HG02870 (cell line): ENCODE measurements around the gene RHEBL1.

ENCODE experiments used
- ATAC-seq: cut with Tn5 transposase; IDR thresholded peaks from one replicate; pipeline ENCODE4 v1.9.1; 2021; ENCODE audit warnings: mild to moderate bottlenecking, moderate library complexity; ENCODE audit not compliant: unreplicated experiment

RHEBL1 gene

DNA sequence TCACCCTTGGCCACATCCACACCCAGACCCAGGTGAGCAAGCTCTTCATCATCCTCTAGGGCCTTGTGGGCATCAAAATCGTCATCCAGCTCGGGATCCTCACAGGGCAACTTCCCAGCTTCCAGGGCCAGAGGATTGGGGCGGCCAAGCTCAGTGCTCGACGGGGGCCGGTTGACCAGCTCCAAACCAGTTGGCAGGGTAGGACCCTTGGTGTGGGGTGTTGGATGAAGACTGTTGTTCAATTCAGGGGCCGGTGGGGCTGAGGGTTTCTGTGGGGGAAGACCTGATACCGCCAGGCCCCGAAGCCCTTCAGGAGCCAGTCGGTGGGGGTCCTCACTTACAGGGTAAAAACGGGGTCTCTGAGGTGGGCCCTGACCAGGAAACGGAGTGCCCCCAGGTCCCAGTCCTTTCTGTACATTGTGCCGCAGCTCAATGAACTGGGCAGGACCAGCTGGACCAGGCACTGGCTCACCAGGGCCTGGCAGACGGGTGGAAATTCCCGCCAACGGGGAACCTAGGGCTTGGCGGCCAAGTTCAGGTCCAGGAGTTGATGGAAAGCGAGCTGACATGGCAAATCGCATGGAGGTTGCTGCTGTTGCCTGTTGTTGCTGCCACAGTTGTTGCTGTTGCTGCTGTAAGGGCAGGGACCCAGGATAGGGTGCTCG lies 31.4 kb downstream of the RHEBL1 start:
- no peak for ATAC-seq

GRCh38 chr12:49037947-49038237 lies 31.9 kb downstream of the RHEBL1 start:
- ATAC-seq: no peak

GRCh38 chr12:49037111-49037946 lies 32.5 kb downstream of the RHEBL1 start:
- ATAC-seq: no peak

GRCh38 chr12:49036029-49036428 lies 33.8 kb downstream of the RHEBL1 start:
- ATAC-seq: no peak

- no peak for ATAC-seq
These were observed 35.5 kb downstream of the RHEBL1 start for GRCh38 chr12:49034286-49034622.

DNA sequence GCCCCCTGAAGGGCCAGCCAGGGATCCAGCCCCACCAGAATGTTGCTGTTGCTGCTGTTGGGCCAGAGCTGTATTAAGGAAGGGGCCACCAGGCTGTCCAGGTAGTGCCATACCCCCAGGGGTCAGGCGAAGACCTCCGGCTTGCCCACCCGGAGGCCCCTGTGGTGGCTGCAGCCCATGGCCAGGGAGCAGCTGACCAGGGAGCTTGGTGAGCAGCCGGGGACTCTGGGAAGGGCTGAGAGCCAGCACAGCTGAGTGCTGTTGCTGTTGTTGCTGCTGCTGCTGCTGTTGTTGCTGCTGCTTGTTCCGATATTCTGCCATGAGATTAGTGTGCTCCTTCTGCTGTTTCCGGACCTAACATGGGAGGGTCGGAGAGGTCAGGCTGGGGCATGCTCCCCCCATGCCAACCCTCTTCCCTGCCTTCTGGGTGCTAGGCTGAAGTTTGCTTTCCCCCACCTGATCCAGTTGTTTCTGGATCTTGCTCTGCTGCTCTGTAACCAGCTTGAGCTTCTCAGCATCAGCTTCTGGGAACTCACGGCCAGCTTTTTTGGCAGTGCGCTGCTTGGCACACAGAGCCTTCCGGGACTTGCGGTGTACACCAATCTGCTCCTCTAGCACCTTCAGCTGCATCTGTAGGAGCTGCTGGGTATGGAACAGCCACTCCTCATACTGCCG lies 36.0 kb downstream of the RHEBL1 start:
- no peak for ATAC-seq

DNA sequence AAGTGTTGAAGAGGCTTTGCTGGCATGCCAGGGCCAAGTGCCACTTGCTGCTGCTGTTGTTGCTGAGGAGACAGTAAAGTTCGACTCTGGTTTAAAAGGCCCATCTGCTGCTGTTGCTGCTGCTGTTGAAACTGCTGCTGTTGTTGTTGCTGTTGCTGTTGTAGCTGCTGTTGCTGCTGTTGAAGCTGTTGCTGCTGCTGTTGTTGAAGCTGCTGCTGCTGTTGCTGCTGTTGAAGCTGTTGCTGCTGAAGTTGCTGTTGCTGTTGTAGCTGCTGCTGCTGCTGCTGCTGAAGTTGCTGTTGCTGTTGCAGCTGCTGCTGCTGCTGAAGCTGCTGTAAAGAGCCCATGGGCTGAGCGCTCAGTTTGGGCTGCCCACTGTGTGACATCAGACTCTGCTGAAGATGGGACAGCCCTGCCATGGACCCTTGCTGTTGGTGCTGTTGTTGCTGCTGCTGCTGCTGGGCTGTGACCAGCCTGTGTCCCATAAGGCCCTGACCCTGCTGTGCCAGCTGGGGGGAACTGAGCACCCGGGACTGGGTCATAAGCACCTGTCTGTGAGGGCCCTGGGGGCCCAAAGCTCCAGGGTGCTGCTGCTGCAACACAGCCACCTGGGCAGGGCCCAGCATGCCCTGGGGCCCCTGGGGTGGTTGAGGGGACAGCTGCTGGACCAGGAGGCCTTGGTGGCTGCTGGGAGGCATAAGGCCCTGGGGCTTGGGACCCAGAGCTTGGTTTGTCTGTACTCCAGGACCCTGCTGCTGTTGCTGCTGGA lies 36.9 kb downstream of the RHEBL1 start:
- ATAC-seq: no peak

DNA sequence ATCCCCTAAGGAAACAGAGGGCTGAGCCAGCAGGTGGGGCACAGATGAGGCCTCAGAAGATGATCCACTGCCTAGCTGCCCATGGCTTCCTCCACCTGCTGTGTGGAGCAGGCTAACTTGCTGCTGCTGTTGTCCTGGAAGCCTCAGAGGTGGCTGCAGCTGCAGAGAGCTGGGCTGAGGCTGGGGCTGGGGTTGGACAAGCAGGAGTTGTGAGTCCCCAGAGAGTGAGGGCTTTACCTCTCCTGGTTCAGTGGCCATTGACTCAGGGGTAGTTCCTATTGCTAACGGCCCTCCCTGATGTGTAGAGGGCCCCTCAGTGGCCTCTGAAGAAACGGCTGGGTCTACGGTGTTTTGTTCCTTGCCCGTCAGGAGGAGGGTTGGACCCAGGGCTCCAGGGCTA lies 37.5 kb downstream of the RHEBL1 start:
- ATAC-seq: no peak

DNA sequence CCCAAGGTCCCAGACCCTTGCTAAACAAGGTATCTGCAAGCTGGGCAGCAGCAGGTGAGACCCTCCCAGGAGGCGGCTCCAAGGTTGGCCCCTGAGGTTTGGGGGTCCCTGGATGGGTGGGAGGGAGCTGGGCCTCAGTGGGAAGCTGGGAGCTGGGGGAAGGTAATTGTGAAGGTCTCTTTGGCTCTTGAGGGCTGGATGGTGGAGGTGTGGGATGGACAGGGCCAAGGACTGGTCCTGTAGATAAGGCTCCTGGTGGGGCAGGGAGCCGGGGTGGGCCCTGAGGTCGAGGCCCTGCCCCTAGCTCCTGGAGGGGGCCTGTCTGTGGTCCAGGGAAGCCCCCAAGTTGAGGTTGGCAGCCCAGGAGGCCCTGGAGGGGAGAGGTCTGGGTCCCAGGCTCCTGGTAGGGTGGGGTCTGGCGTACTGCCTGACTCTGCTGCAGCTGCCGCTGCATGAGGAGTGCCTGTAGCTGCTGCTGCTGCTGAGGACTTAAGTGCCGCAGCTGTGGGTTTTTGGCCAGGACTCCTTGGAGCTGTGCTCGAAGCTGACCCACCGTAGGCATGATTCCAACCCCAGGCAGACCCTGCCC lies 38.1 kb downstream of the RHEBL1 start:
- ATAC-seq: no peak

- no peak for ATAC-seq
These were observed 38.8 kb downstream of the RHEBL1 start for GRCh38 chr12:49030714-49031572.

GRCh38 chr12:49030119-49030518 lies 39.7 kb downstream of the RHEBL1 start:
- ATAC-seq: no peak

DNA sequence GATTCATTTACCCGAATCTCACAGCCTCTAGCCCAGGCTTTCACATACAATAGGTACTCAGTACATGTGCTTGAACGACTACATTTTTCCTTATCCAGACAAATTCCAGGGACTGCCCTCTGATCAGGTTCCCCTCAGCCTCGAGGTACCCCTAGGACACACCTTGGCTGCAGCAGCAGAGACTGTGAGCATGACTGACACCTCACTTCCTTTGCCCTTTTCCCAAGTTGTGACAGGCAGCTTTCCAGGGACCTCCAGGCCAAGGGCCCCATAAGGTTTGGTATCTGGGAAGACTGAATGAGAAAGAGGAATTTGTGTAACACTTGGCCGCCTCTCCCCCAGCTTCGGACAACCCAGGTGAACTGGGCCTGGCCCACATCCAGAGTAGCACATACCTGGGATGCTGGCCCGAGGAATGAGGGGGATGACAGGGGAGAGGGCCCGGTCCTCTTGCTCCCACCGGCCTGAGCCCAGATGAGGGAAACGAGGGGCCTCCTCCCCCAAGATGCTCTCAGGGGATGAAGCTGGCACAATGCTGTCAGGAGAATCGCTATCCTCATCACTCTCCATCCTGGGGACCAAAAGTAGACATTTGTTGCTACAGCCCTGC lies 41.0 kb downstream of the RHEBL1 start:
- ATAC-seq: no peak

GRCh38 chr12:49027846-49028555 lies 41.8 kb downstream of the RHEBL1 start:
- no peak for ATAC-seq

DNA sequence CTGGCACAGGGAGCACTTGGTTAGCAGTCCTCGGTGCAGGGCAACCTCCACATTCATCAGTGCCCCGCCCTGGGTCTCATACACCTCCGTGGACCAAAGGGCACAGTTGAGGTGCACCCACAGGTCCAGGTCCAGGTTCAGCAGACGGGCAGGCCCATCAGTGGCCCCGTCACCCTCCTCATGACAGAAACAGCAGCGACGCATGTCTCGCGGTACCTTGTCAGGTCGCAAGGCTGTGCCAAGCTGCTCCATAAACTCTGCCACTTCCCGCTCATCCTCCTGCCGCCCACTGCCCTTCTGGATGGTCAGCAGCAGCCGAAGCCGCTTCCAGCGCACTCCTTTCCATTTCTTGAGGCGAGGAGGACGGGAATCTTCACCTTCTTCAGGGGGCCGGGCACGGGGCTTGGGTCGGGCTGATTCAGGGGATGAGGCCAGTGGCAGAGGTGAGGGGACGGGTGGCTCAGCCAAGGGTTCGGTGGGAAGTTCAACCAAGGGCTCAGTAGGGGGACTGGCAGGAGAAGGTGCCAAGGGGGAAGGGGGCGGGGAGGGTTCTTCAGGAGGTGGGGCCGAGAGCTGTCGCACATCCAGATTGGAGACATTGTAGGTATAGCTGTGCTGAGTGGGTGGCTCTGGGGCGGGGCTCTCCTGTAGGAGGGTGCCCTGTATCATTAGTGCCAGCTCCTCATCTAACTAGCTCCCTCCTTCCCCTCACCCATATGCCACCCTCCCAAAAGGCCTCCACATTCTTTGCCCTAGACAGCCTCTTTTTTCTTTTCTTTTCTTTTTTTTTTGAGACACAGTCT lies 42.9 kb downstream of the RHEBL1 start:
- no peak for ATAC-seq

- no peak for ATAC-seq
These were observed 43.7 kb downstream of the RHEBL1 start for GRCh38 chr12:49026101-49026500.

DNA sequence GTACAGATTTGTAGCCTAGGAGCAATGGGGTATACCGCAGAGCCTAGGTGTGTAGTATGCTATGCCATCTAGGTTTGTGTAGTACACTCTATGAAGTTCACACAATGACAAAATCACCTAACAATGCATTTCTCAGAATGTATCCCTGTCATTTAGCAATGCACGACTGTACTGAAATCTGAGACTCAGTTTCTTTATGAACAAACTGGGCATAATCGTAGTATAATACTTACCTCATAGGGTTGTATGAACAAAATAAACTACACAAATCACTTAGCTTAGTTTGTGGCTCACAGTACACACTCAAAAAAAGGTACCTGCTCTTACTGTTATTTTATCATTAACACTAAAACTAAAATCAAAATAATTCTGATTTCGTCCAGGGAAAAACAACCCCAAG lies 44.3 kb downstream of the RHEBL1 start:
- no peak for ATAC-seq

GRCh38 chr12:49024543-49024942 lies 45.2 kb downstream of the RHEBL1 start:
- no peak for ATAC-seq

GRCh38 chr12:49023812-49024211 lies 46.0 kb downstream of the RHEBL1 start:
- no peak for ATAC-seq
